Measurements from ENCODE around the gene IL20.

Gene IL20

GRCh38 chr1:206866062-206866461 lies 639 bp downstream of the IL20 start:
- H2AK5ac ChIP-seq (ENCODE audit: low read depth, low read length), result no peak overlapping the region
- no peak overlapping the region for H2AFZ ChIP-seq (ENCODE audit: low read length)
- no peaks in the 10 kb centered on the region for H3K36me3 ChIP-seq (replicated peaks in 1 of 2; ENCODE audit: control insufficient read depth in 2 of 2, insufficient read depth in 2 of 2, low read length in 2 of 2)
- no peak overlapping the region for H2BK5ac ChIP-seq (ENCODE audit: low read length)
- H3K79me1 ChIP-seq (ENCODE audit: low read depth, low read length), result no peaks in the 10 kb centered on the region
- H4K91ac ChIP-seq (ENCODE audit: low read depth, low read length, poor library complexity), result no peak overlapping the region
- H3K4me2 ChIP-seq (ENCODE audit: insufficient read depth, low read length, poor library complexity, severe bottlenecking), result no peak overlapping the region
- H3K27me3 ChIP-seq (ENCODE audit: control insufficient read depth in 3 of 3, insufficient read depth in 3 of 3, low read depth in 1 of 3, low read length in 3 of 3), result peaks cover 0 to 3% (median 0%) of the 10 kb centered on the region in 3 experiments
- no peak overlapping the region for H3K14ac ChIP-seq (ENCODE audit: low read length)
- H2BK120ac ChIP-seq (ENCODE audit: low read depth, low read length), result no peak overlapping the region
- H3K4me1 ChIP-seq (ENCODE audit: control insufficient read depth in 2 of 2, insufficient read depth in 1 of 2, low read depth in 1 of 2, low read length in 2 of 2), result no peaks in the 10 kb centered on the region
- H4K8ac ChIP-seq (ENCODE audit: low read depth, low read length), result no peak overlapping the region
- H3K9ac ChIP-seq (ENCODE audit: low read depth, low read length, poor library complexity), result no peak overlapping the region
- no peak overlapping the region for H3K4ac ChIP-seq (ENCODE audit: low read length)
- no peaks in the 10 kb centered on the region for H3K9me3 ChIP-seq (replicated peaks in 1 of 2; ENCODE audit: control insufficient read depth in 2 of 2, insufficient read depth in 1 of 2, low read depth in 1 of 2, low read length in 2 of 2)
- no peak for DNase-seq (ENCODE audit: low spot score)
- H3K27ac ChIP-seq (replicated peaks; ENCODE audit: low read length), result no peak overlapping the region
- H2BK15ac ChIP-seq (ENCODE audit: low read length), result no peak overlapping the region
- no peak overlapping the region for H3K4me3 ChIP-seq (ENCODE audit: low read length in 2 of 2)
- H2BK12ac ChIP-seq (ENCODE audit: low read length), result no peak overlapping the region
- no peak overlapping the region for H3K23ac ChIP-seq (ENCODE audit: low read depth, low read length, poor library complexity)
- H3K18ac ChIP-seq (ENCODE audit: low read length), result no peak overlapping the region
- no CpG with 5 or more reads among the region's 2 CpGs for WGBS, 2 donors (ENCODE audit: extremely low coverage in 2 of 2, insufficient read length in 2 of 2, insufficient replicate concordance in 1 of 2)

DNA sequence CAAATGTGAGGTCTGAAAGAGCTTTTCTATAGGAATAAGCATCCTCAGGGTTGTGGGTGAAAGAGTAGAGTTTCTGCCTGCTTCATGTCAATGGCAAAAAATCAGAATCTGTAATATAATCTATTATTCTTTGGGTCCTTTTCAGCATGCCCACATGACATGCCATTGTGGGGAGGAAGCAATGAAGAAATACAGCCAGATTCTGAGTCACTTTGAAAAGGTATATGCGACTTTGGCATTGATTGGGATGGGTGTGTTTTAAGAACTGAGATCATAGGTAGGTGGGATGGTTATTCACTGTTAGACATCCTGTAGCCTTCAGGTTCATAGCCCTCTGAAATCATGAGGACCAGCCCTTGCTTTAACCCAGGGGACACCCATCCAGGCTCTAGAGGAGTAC lies 1.8 kb downstream of the IL20 start:
- no peak overlapping the region for H2AK5ac ChIP-seq (ENCODE audit: low read depth, low read length)
- no peak overlapping the region for H3K4me2 ChIP-seq (ENCODE audit: insufficient read depth, low read length, poor library complexity, severe bottlenecking)
- H3K18ac ChIP-seq (ENCODE audit: low read length), result no peak overlapping the region
- no peak overlapping the region for H2BK15ac ChIP-seq (ENCODE audit: low read length)
- no peak for DNase-seq (ENCODE audit: low spot score)
- H3K9me3 ChIP-seq (replicated peaks in 1 of 2; ENCODE audit: control insufficient read depth in 2 of 2, insufficient read depth in 1 of 2, low read depth in 1 of 2, low read length in 2 of 2), result no peaks in the 10 kb centered on the region
- no peak overlapping the region for H2BK5ac ChIP-seq (ENCODE audit: low read length)
- no peak overlapping the region for H3K9ac ChIP-seq (ENCODE audit: low read depth, low read length, poor library complexity)
- no peak overlapping the region for H2BK120ac ChIP-seq (ENCODE audit: low read depth, low read length)
- H2BK12ac ChIP-seq (ENCODE audit: low read length), result no peak overlapping the region
- no peak overlapping the region for H3K4ac ChIP-seq (ENCODE audit: low read length)
- H3K27ac ChIP-seq (replicated peaks; ENCODE audit: low read length), result no peak overlapping the region
- H3K79me1 ChIP-seq (ENCODE audit: low read depth, low read length), result no peaks in the 10 kb centered on the region
- H3K14ac ChIP-seq (ENCODE audit: low read length), result no peak overlapping the region
- no peaks in the 10 kb centered on the region for H3K4me1 ChIP-seq (ENCODE audit: control insufficient read depth in 2 of 2, insufficient read depth in 1 of 2, low read depth in 1 of 2, low read length in 2 of 2)
- H3K27me3 ChIP-seq (ENCODE audit: control insufficient read depth in 3 of 3, insufficient read depth in 3 of 3, low read depth in 1 of 3, low read length in 3 of 3), result no peaks in the 10 kb centered on the region
- no CpG with 5 or more reads among the region's 1 CpG for WGBS, 2 donors (ENCODE audit: extremely low coverage in 2 of 2, insufficient read length in 2 of 2, insufficient replicate concordance in 1 of 2)
- no peaks in the 10 kb centered on the region for H3K36me3 ChIP-seq (replicated peaks in 1 of 2; ENCODE audit: control insufficient read depth in 2 of 2, insufficient read depth in 2 of 2, low read length in 2 of 2)
- no peak overlapping the region for H3K23ac ChIP-seq (ENCODE audit: low read depth, low read length, poor library complexity)
- no peak overlapping the region for H4K8ac ChIP-seq (ENCODE audit: low read depth, low read length)
- H2AFZ ChIP-seq (ENCODE audit: low read length), result no peak overlapping the region
- H4K91ac ChIP-seq (ENCODE audit: low read depth, low read length, poor library complexity), result no peak overlapping the region
- no peak overlapping the region for H3K4me3 ChIP-seq (ENCODE audit: low read length in 2 of 2)

GRCh38 chr1:206867716-206868115 lies 2.3 kb downstream of the IL20 start:
- H4K91ac ChIP-seq (ENCODE audit: low read depth, low read length, poor library complexity), result no peak overlapping the region
- no peak overlapping the region for H3K14ac ChIP-seq (ENCODE audit: low read length)
- H3K79me1 ChIP-seq (ENCODE audit: low read depth, low read length), result no peaks in the 10 kb centered on the region
- no peak overlapping the region for H3K18ac ChIP-seq (ENCODE audit: low read length)
- no peak overlapping the region for H3K23ac ChIP-seq (ENCODE audit: low read depth, low read length, poor library complexity)
- H3K36me3 ChIP-seq (replicated peaks in 1 of 2; ENCODE audit: control insufficient read depth in 2 of 2, insufficient read depth in 2 of 2, low read length in 2 of 2), result no peaks in the 10 kb centered on the region
- no peak overlapping the region for H2BK15ac ChIP-seq (ENCODE audit: low read length)
- no peaks in the 10 kb centered on the region for H3K4me1 ChIP-seq (ENCODE audit: control insufficient read depth in 2 of 2, insufficient read depth in 1 of 2, low read depth in 1 of 2, low read length in 2 of 2)
- H3K27ac ChIP-seq (replicated peaks; ENCODE audit: low read length), result no peak overlapping the region
- no peak overlapping the region for H3K9ac ChIP-seq (ENCODE audit: low read depth, low read length, poor library complexity)
- H3K9me3 ChIP-seq (replicated peaks in 1 of 2; ENCODE audit: control insufficient read depth in 2 of 2, insufficient read depth in 1 of 2, low read depth in 1 of 2, low read length in 2 of 2), result no peaks in the 10 kb centered on the region
- H2BK120ac ChIP-seq (ENCODE audit: low read depth, low read length), result no peak overlapping the region
- no peak overlapping the region for H2AK5ac ChIP-seq (ENCODE audit: low read depth, low read length)
- no peak overlapping the region for H2BK12ac ChIP-seq (ENCODE audit: low read length)
- no peak overlapping the region for H4K8ac ChIP-seq (ENCODE audit: low read depth, low read length)
- H3K4me2 ChIP-seq (ENCODE audit: insufficient read depth, low read length, poor library complexity, severe bottlenecking), result no peak overlapping the region
- H2BK5ac ChIP-seq (ENCODE audit: low read length), result no peak overlapping the region
- no peak overlapping the region for H3K4me3 ChIP-seq (ENCODE audit: low read length in 2 of 2)
- no peak overlapping the region for H2AFZ ChIP-seq (ENCODE audit: low read length)
- H3K4ac ChIP-seq (ENCODE audit: low read length), result no peak overlapping the region
- H3K27me3 ChIP-seq (ENCODE audit: control insufficient read depth in 3 of 3, insufficient read depth in 3 of 3, low read depth in 1 of 3, low read length in 3 of 3), result no peaks in the 10 kb centered on the region
- DNase-seq (ENCODE audit: low spot score), result no peak

GRCh38 chr1:206868264-206868663 lies 2.8 kb downstream of the IL20 start:
- H4K91ac ChIP-seq (ENCODE audit: low read depth, low read length, poor library complexity), result no peak overlapping the region
- no peaks in the 10 kb centered on the region for H3K79me1 ChIP-seq (ENCODE audit: low read depth, low read length)
- H2BK12ac ChIP-seq (ENCODE audit: low read length), result no peak overlapping the region
- no peak overlapping the region for H2BK5ac ChIP-seq (ENCODE audit: low read length)
- H3K14ac ChIP-seq (ENCODE audit: low read length), result no peak overlapping the region
- no peak overlapping the region for H2BK15ac ChIP-seq (ENCODE audit: low read length)
- no peak overlapping the region for H4K8ac ChIP-seq (ENCODE audit: low read depth, low read length)
- H3K4me2 ChIP-seq (ENCODE audit: insufficient read depth, low read length, poor library complexity, severe bottlenecking), result no peak overlapping the region
- no peak overlapping the region for H3K23ac ChIP-seq (ENCODE audit: low read depth, low read length, poor library complexity)
- no peak overlapping the region for H2BK120ac ChIP-seq (ENCODE audit: low read depth, low read length)
- H3K27me3 ChIP-seq (ENCODE audit: control insufficient read depth in 3 of 3, insufficient read depth in 3 of 3, low read depth in 1 of 3, low read length in 3 of 3), result no peaks in the 10 kb centered on the region
- H2AFZ ChIP-seq (ENCODE audit: low read length), result no peak overlapping the region
- DNase-seq (ENCODE audit: low spot score), result no peak
- H3K4me1 ChIP-seq (ENCODE audit: control insufficient read depth in 2 of 2, insufficient read depth in 1 of 2, low read depth in 1 of 2, low read length in 2 of 2), result no peaks in the 10 kb centered on the region
- no CpG with 5 or more reads among the region's 1 CpG for WGBS, 2 donors (ENCODE audit: extremely low coverage in 2 of 2, insufficient read length in 2 of 2, insufficient replicate concordance in 1 of 2)
- no peak overlapping the region for H2AK5ac ChIP-seq (ENCODE audit: low read depth, low read length)
- H3K36me3 ChIP-seq (replicated peaks in 1 of 2; ENCODE audit: control insufficient read depth in 2 of 2, insufficient read depth in 2 of 2, low read length in 2 of 2), result no peaks in the 10 kb centered on the region
- H3K4ac ChIP-seq (ENCODE audit: low read length), result no peak overlapping the region
- no peaks in the 10 kb centered on the region for H3K9me3 ChIP-seq (replicated peaks in 1 of 2; ENCODE audit: control insufficient read depth in 2 of 2, insufficient read depth in 1 of 2, low read depth in 1 of 2, low read length in 2 of 2)
- H3K4me3 ChIP-seq (ENCODE audit: low read length in 2 of 2), result no peak overlapping the region
- no peak overlapping the region for H3K9ac ChIP-seq (ENCODE audit: low read depth, low read length, poor library complexity)
- no peak overlapping the region for H3K27ac ChIP-seq (replicated peaks; ENCODE audit: low read length)
- H3K18ac ChIP-seq (ENCODE audit: low read length), result no peak overlapping the region
